PFSK-1 (cell line): ENCODE measurements around the gene PEX26.

Source experiments
- FOXP2 ChIP-seq: optimal IDR thresholded peaks from 2 replicates; pipeline ENCODE3; 2011; ENCODE audit warnings: borderline replicate concordance, control low read depth, inconsistent platforms; ENCODE audit not compliant: insufficient read depth; ENCODE audit errors: extremely low read length, extremely low read depth
- POLR2AphosphoS5 ChIP-seq: IDR thresholded peaks from 2 replicates; pipeline ENCODE4 v1.6.1; 2012; ENCODE audit warnings: low read depth, mild to moderate bottlenecking, control low read depth, low read length, moderate library complexity
- SIN3A ChIP-seq: IDR thresholded peaks from 2 replicates; pipeline ENCODE4 v1.6.1; 2012; ENCODE audit warnings: mild to moderate bottlenecking, low read length, moderate library complexity, borderline replicate concordance; ENCODE audit not compliant: insufficient read depth
- TAF1 ChIP-seq: IDR thresholded peaks from 2 replicates; pipeline ENCODE4 v1.6.1; 2012; ENCODE audit warnings: low read length, control low read depth, borderline replicate concordance; ENCODE audit not compliant: insufficient read depth
- TF ChIP-seq, protein P1 (sequence below), 2 experiments: IDR thresholded peaks; 2 replicates each; pipeline versions ENCODE4 v1.6.1 to v1.8.0; 2011 to 2012; ENCODE audit warnings: low read depth in 2 of 2, low read length in 2 of 2, control low read depth in 1 of 2, inconsistent platforms in 1 of 2, mild to moderate bottlenecking in 1 of 2, moderate library complexity in 1 of 2; ENCODE audit not compliant: insufficient read depth in 1 of 2

PEX26 gene

DNA sequence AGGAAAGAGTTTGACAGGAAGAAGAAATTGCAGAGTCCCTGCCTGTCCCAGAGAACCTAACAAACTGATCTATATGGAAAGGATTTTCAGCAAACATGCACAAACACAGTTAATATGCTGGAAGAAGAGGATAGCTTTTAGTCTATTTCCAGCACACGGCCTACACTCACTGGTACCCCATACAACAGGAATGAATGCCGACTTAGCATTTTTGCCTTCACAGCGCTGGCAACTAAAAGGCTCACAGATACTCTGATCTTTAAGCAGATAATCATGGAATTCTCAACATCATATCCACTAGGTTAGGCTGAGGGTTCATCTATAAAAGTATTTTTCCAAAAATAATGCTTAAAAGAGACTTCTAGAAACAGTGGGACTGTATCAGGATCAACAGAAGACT lies 23.0 kb downstream of the PEX26 start:
- TF ChIP-seq FOXP2 (no peak), POLR2AphosphoS5 (no peak), SIN3A (no peak), TAF1 (no peak)
- TF ChIP-seq, protein P1, sequence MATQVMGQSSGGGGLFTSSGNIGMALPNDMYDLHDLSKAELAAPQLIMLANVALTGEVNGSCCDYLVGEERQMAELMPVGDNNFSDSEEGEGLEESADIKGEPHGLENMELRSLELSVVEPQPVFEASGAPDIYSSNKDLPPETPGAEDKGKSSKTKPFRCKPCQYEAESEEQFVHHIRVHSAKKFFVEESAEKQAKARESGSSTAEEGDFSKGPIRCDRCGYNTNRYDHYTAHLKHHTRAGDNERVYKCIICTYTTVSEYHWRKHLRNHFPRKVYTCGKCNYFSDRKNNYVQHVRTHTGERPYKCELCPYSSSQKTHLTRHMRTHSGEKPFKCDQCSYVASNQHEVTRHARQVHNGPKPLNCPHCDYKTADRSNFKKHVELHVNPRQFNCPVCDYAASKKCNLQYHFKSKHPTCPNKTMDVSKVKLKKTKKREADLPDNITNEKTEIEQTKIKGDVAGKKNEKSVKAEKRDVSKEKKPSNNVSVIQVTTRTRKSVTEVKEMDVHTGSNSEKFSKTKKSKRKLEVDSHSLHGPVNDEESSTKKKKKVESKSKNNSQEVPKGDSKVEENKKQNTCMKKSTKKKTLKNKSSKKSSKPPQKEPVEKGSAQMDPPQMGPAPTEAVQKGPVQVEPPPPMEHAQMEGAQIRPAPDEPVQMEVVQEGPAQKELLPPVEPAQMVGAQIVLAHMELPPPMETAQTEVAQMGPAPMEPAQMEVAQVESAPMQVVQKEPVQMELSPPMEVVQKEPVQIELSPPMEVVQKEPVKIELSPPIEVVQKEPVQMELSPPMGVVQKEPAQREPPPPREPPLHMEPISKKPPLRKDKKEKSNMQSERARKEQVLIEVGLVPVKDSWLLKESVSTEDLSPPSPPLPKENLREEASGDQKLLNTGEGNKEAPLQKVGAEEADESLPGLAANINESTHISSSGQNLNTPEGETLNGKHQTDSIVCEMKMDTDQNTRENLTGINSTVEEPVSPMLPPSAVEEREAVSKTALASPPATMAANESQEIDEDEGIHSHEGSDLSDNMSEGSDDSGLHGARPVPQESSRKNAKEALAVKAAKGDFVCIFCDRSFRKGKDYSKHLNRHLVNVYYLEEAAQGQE (IDR thresholded peaks at IDR 0.05; ENCODE audit: insufficient read depth in 1 of 2, low read depth in 2 of 2, low read length in 2 of 2), result no peak

DNA sequence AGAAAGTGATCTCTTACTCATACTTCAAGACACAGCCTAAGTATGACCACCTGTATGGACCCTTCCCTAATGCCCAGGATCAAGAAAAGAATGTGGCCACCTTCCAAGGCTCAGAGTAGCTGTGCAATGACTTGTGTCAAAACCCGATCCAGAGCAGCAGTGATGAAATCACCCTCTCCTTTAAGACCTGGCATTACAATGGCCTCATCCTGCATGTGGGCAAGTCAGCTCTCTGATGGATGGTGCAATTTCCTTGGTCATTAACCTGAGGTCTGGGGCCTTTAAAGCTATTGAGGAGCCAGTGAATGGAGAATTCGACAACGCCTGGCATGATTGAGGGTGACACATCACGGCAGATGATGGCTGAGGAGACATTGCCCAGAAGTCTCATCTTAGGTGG lies 23.7 kb downstream of the PEX26 start:
- TF ChIP-seq SIN3A, result no peak
- TF ChIP-seq FOXP2, result no peak
- TF ChIP-seq, protein P1 (IDR thresholded peaks at IDR 0.05; ENCODE audit: insufficient read depth in 1 of 2, low read depth in 2 of 2, low read length in 2 of 2), result no peak
- no peak for TF ChIP-seq POLR2AphosphoS5
- no peak for TF ChIP-seq TAF1

DNA sequence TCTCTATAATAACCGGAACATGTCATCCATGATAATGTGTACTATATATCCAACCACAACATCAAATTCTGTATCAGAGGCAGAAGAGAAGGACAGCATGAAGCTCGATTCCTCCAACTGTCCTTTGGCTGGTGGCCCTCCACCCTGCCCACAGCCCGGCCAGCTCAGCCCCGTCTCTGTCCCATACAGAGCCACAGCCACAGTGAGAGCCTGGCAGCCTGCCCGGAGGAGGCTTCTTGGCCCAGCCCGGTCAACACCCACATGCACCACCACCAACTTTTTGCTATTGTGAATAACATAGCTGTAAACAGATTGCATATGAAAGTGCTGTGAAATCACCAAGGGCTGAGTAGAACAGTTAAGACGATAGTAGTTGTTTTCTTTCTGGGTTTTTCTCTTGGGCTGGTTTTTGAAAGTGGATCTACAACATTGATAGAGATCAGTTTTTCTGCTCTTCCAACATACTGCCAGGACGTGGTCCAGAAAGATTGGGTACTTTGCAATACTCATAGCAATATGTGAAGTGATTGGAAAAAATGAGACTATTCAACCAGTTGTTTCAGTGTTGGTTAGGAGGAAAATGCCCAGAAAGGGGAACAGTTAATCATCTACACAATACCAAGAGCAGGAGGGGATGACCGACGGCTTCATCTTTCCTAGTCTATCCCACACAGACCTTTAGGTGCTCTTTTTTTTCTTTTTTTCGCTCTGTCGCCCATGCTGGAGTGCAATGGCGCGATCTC lies 25.9 kb downstream of the PEX26 start:
- no peak for TF ChIP-seq TAF1
- no peak for TF ChIP-seq POLR2AphosphoS5
- no peak for TF ChIP-seq FOXP2
- TF ChIP-seq SIN3A, result no peak

DNA sequence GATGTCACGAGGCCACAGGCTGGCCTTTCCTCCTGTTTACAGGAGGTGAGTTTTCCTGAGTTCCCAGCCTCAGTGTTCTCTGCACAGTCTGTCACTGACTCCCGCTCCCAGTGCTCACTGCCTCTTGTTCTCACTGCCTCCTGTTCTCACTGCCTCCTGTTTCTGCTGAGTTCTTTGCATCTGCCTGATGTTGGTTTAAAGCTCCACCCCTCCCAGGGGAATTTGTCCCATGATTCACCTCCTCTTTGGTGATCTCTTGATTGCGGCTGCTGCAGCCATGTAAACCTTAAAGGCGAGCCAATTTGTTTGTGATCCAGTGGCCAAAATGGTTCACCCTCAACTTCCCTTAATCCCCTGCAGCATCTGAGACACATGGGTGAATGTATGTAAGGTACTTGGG lies 26.8 kb downstream of the PEX26 start:
- TF ChIP-seq SIN3A (no peak), TAF1 (no peak), POLR2AphosphoS5 (no peak), FOXP2 (no peak)
- TF ChIP-seq, protein P1 (IDR thresholded peaks at IDR 0.05; ENCODE audit: insufficient read depth in 1 of 2, low read depth in 2 of 2, low read length in 2 of 2), result no peak

DNA sequence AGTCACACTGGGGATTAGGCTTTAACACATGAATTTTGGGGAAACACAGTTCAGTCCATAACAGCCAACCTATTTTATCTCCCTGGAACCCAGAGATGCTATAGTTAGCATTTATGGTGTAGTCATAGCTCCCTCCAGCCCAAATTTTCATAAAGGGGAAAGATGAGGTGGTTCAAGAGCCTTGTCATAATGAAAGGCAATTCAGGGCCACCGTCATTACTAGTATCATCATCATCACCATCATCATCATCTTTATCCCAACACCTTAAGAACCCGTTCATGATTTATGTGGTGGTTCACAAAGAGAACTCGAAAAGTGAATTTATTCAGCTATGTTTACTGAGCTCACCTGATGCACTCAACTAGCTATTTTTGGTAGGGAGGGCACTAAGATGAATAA lies 30.4 kb downstream of the PEX26 start:
- TF ChIP-seq, protein P1 (IDR thresholded peaks at IDR 0.05; ENCODE audit: insufficient read depth in 1 of 2, low read depth in 2 of 2, low read length in 2 of 2), result no peak
- no peak for TF ChIP-seq POLR2AphosphoS5
- no peak for TF ChIP-seq SIN3A
- no peak for TF ChIP-seq TAF1
- no peak for TF ChIP-seq FOXP2
